Astrocyte (in vitro differentiated cells and primary cell): ENCODE measurements around the gene COL19A1. TPM values are rescaled to one million over a fixed set of nuclear protein-coding genes. Genes with fewer than 3 reads are reported as not detected.

Source experiments
- DNase-seq: peaks from one replicate; pipeline ENCODE4 v3.0.0-alpha.2; 2010; ENCODE audit warnings: low read depth
- FAIRE-seq: peaks from 2 replicates; lab custom pipeline; 2011; peaks lifted over from hg19 to GRCh38; lab: Jason Lieb, UNC
- H2AFZ ChIP-seq: 2 replicates; pipeline ENCODE4 v1.6.0; 2012; ENCODE audit warnings: low read depth, low read length, inconsistent platforms
- H3K27ac ChIP-seq: 2 replicates; pipeline ENCODE4 v1.5.1; 2011; ENCODE audit warnings: low read depth, low read length, inconsistent platforms
- H3K27me3 ChIP-seq: 2 replicates; pipeline ENCODE4 v1.6.0; 2011; ENCODE audit warnings: low read length, inconsistent platforms; ENCODE audit not compliant: insufficient read depth
- H3K36me3 ChIP-seq: 2 replicates; pipeline ENCODE4 v1.5.1; 2011; ENCODE audit warnings: low read length, inconsistent platforms; ENCODE audit not compliant: insufficient read depth
- H3K4me1 ChIP-seq: 2 replicates; pipeline ENCODE4 v1.5.1; 2011; ENCODE audit warnings: low read length, inconsistent platforms; ENCODE audit not compliant: insufficient read depth
- H3K4me2 ChIP-seq: 2 replicates; pipeline ENCODE4 v1.6.0; 2012; ENCODE audit warnings: low read length, inconsistent platforms
- H3K4me3 ChIP-seq: 2 replicates; pipeline ENCODE4 v1.5.1; 2011; ENCODE audit warnings: low read depth, mild to moderate bottlenecking, low read length, inconsistent platforms; ENCODE audit not compliant: insufficient read depth
- H3K79me2 ChIP-seq: 2 replicates; pipeline ENCODE4 v1.6.0; 2012; ENCODE audit warnings: mild to moderate bottlenecking, low read length, inconsistent platforms; ENCODE audit not compliant: insufficient read depth
- H3K9ac ChIP-seq: 2 replicates; pipeline ENCODE4 v1.6.0; 2012; ENCODE audit warnings: mild to moderate bottlenecking, low read length, inconsistent platforms
- H3K9me3 ChIP-seq: 2 replicates; pipeline ENCODE4 v1.5.1; 2012; ENCODE audit warnings: low read depth, mild to moderate bottlenecking, low read length, inconsistent platforms; ENCODE audit not compliant: insufficient read depth
- H4K20me1 ChIP-seq: 2 replicates; pipeline ENCODE4 v1.6.0; 2012; ENCODE audit warnings: low read length, inconsistent platforms; ENCODE audit not compliant: insufficient read depth
- H3K27ac Mint-ChIP-seq: one replicate; pipeline ENCODE4 v1.8.0; 2021; ENCODE audit warnings: mild to moderate bottlenecking, mixed read lengths; ENCODE audit not compliant: unreplicated experiment
- H3K27me3 Mint-ChIP-seq: one replicate; pipeline ENCODE4 v1.8.0; 2021; ENCODE audit warnings: low read depth, mixed read lengths; ENCODE audit not compliant: unreplicated experiment
- H3K36me3 Mint-ChIP-seq: one replicate; pipeline ENCODE4 v1.8.0; 2021; ENCODE audit warnings: low read depth, mixed read lengths; ENCODE audit not compliant: unreplicated experiment
- H3K4me1 Mint-ChIP-seq: one replicate; pipeline ENCODE4 v1.8.0; 2021; ENCODE audit warnings: low read depth, mixed read lengths; ENCODE audit not compliant: unreplicated experiment
- H3K4me3 Mint-ChIP-seq: one replicate; pipeline ENCODE4 v1.8.0; 2021; ENCODE audit warnings: mild to moderate bottlenecking, moderate library complexity, mixed read lengths; ENCODE audit not compliant: unreplicated experiment
- H3K9me3 Mint-ChIP-seq: one replicate; pipeline ENCODE4 v1.8.0; 2021; ENCODE audit warnings: mild to moderate bottlenecking, mixed read lengths; ENCODE audit not compliant: unreplicated experiment
- EZH2 ChIP-seq: IDR thresholded peaks from 2 replicates; pipeline ENCODE4 v1.6.1; 2012; ENCODE audit warnings: mild to moderate bottlenecking, low read length, inconsistent platforms; ENCODE audit not compliant: insufficient read depth
- total RNA-seq: library from RNA; stranded (reverse); gene quantifications from 2 replicates; pipeline ENCODE4 v1.2.1, GENCODE V29; 2021
- TF ChIP-seq, protein P1 (sequence below): IDR thresholded peaks from 2 replicates; pipeline ENCODE4 v1.5.1; 2011; ENCODE audit warnings: low read depth, mild to moderate bottlenecking, inconsistent platforms, low read length, moderate library complexity; ENCODE audit not compliant: insufficient read depth

Gene COL19A1
- total RNA-seq, 1 donor from 2014 or later, result 0.18 TPM

GRCh38 chr6:70080443-70081070 lies 214.2 kb downstream of the COL19A1 start:
- H3K36me3 Mint-ChIP-seq, result no peaks in the 10 kb centered on the region
- Histone ChIP-seq H3K79me2 (no peaks in the 10 kb centered on the region), H3K9ac (no peak overlapping the region), H3K4me3 (no peak overlapping the region), H3K4me2 (no peak overlapping the region), H3K36me3 (no peaks in the 10 kb centered on the region), H3K4me1 (no peaks in the 10 kb centered on the region), H3K27me3 (no peaks in the 10 kb centered on the region), H3K9me3 (no peaks in the 10 kb centered on the region), H4K20me1 (no peaks in the 10 kb centered on the region), H2AFZ (no peak overlapping the region), H3K27ac (no peak overlapping the region)
- TF ChIP-seq, protein P1, sequence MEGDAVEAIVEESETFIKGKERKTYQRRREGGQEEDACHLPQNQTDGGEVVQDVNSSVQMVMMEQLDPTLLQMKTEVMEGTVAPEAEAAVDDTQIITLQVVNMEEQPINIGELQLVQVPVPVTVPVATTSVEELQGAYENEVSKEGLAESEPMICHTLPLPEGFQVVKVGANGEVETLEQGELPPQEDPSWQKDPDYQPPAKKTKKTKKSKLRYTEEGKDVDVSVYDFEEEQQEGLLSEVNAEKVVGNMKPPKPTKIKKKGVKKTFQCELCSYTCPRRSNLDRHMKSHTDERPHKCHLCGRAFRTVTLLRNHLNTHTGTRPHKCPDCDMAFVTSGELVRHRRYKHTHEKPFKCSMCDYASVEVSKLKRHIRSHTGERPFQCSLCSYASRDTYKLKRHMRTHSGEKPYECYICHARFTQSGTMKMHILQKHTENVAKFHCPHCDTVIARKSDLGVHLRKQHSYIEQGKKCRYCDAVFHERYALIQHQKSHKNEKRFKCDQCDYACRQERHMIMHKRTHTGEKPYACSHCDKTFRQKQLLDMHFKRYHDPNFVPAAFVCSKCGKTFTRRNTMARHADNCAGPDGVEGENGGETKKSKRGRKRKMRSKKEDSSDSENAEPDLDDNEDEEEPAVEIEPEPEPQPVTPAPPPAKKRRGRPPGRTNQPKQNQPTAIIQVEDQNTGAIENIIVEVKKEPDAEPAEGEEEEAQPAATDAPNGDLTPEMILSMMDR, result no peak
- TF ChIP-seq EZH2, result no peak
- no peaks in the 10 kb centered on the region for H3K27me3 Mint-ChIP-seq
- no peak overlapping the region for H3K27ac Mint-ChIP-seq
- H3K4me1 Mint-ChIP-seq, result no peaks in the 10 kb centered on the region
- H3K4me3 Mint-ChIP-seq, result no peak overlapping the region
- H3K9me3 Mint-ChIP-seq, result no peaks in the 10 kb centered on the region
- FAIRE-seq (no peak), DNase-seq (no peak)

GRCh38 chr6:70082830-70083229 lies 216.5 kb downstream of the COL19A1 start:
- Histone ChIP-seq H3K4me2 (no peak overlapping the region), H3K27me3 (no peaks in the 10 kb centered on the region), H4K20me1 (no peaks in the 10 kb centered on the region), H3K4me3 (no peak overlapping the region), H3K27ac (no peak overlapping the region), H2AFZ (no peak overlapping the region), H3K9ac (no peak overlapping the region), H3K9me3 (no peaks in the 10 kb centered on the region), H3K79me2 (no peaks in the 10 kb centered on the region), H3K36me3 (no peaks in the 10 kb centered on the region), H3K4me1 (no peaks in the 10 kb centered on the region)
- H3K27ac Mint-ChIP-seq, result no peak overlapping the region
- H3K4me1 Mint-ChIP-seq, result no peaks in the 10 kb centered on the region
- H3K9me3 Mint-ChIP-seq, result no peaks in the 10 kb centered on the region
- no peak for TF ChIP-seq EZH2
- TF ChIP-seq, protein P1, result no peak
- H3K4me3 Mint-ChIP-seq, result no peak overlapping the region
- no peaks in the 10 kb centered on the region for H3K27me3 Mint-ChIP-seq
- DNase-seq (no peak), FAIRE-seq (no peak)
- H3K36me3 Mint-ChIP-seq, result no peaks in the 10 kb centered on the region

DNA sequence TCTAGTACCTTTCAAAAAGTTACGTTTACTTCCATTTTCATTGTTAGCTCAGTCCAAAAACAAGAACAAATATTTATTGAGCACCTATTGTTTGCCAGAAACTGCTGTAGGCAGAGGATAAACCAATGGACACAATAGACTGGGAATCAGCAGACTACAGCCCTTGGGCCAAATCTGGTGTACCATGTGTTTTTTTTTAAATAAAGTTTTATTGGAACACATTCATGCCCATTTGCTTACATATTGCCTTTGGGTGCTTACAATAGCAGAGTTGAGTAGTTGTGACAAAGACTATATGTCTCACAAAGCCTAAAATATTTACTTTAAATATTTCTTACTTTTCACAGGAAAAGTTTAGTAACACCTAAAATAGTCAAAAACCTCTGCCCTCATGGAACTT lies 220.4 kb downstream of the COL19A1 start:
- Histone ChIP-seq H3K27ac (no peak overlapping the region), H3K9me3 (no peaks in the 10 kb centered on the region), H4K20me1 (no peaks in the 10 kb centered on the region), H3K4me3 (no peak overlapping the region), H3K79me2 (no peaks in the 10 kb centered on the region), H3K36me3 (no peaks in the 10 kb centered on the region), H3K4me2 (no peak overlapping the region), H2AFZ (no peak overlapping the region), H3K4me1 (no peaks in the 10 kb centered on the region), H3K27me3 (no peaks in the 10 kb centered on the region), H3K9ac (no peak overlapping the region)
- FAIRE-seq, result no peak
- H3K9me3 Mint-ChIP-seq, result no peaks in the 10 kb centered on the region
- H3K27me3 Mint-ChIP-seq, result no peaks in the 10 kb centered on the region
- no peaks in the 10 kb centered on the region for H3K4me1 Mint-ChIP-seq
- TF ChIP-seq EZH2, result no peak
- TF ChIP-seq, protein P1, result no peak
- H3K27ac Mint-ChIP-seq, result no peak overlapping the region
- no peak overlapping the region for H3K4me3 Mint-ChIP-seq
- no peaks in the 10 kb centered on the region for H3K36me3 Mint-ChIP-seq
- DNase-seq, result no peak
